ENCODE data around the gene PNCK. TPM values are rescaled to one million over a fixed set of nuclear protein-coding genes. Genes with fewer than 3 reads are reported as not detected.

PNCK gene
- total and polyA plus RNA-seq, 2 of the 13 experiments (the other 11 are each of a cell fraction or from before 2014, with no cell fraction given), result 33.1 TPM; not detected in 1

DNA sequence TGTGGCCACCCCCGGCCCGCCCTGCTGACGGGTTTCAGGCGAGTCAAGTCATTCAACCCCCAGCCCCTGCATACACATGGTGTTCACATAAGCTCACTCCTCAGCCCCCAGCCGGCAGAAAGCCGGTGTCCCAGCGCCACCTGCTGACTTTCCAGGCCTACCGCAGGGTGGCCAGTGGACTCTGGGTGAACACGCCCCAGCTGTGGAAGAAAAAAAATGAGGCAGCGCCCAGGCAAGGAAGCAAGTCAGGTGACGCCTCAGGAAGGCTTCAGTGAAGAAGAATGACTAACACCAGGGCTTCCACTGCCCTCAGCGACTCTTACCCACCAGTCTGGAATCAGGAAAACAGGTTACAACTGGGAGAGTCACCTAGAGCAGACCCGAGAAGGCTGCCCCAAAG, 34.8 kb upstream of the PNCK start (continued):
- TF ChIP-seq ZNF343 (CRISPR knock-in tag; IDR thresholded peaks at IDR 0.05) (no peak), ZNF432 (CRISPR knock-in tag; IDR thresholded peaks at IDR 0.05; ENCODE audit: borderline replicate concordance) (no peak), SRSF9 (IDR thresholded peaks at IDR 0.05; ENCODE audit: borderline replicate concordance, insufficient read depth, low read depth, low read length, poor library complexity, severe bottlenecking) (no peak), ZNF605 (CRISPR knock-in tag; IDR thresholded peaks at IDR 0.05) (no peak), ZNF589 (CRISPR knock-in tag; conservative IDR thresholded peaks at IDR 0.05) (no peak), ZNF44 (CRISPR knock-in tag; IDR thresholded peaks at IDR 0.05) (no peak), HOXD1 (CRISPR knock-in tag; IDR thresholded peaks at IDR 0.05) (no peak), GATAD2A (CRISPR knock-in tag; IDR thresholded peaks at IDR 0.05) (0 out of 2 replicates have a peak, but pooled peaks have one; percentile 11), BRF2 (CRISPR knock-in tag; IDR thresholded peaks at IDR 0.05) (no peak), KLF12 (CRISPR knock-in tag; IDR thresholded peaks at IDR 0.05; ENCODE audit: borderline replicate concordance) (no peak), ZFP82 (CRISPR knock-in tag; IDR thresholded peaks at IDR 0.05; ENCODE audit: borderline replicate concordance) (no peak), STAG1 (CRISPR knock-in tag; IDR thresholded peaks at IDR 0.05) (peak; percentile 70), ZNF124 (CRISPR knock-in tag; IDR thresholded peaks at IDR 0.05) (no peak), BCL6 (CRISPR knock-in tag; IDR thresholded peaks at IDR 0.05) (no peak), MAFK (conservative IDR thresholded peaks at IDR 0.05 in 1 of 2, IDR thresholded peaks at IDR 0.05 in 1 of 2; ENCODE audit: low read length in 2 of 2) (no peak), TOPORS (CRISPR knock-in tag; IDR thresholded peaks at IDR 0.05) (no peak), ZSCAN5A (CRISPR knock-in tag; IDR thresholded peaks at IDR 0.05; ENCODE audit: borderline replicate concordance) (no peak), ZNF121 (CRISPR knock-in tag; IDR thresholded peaks at IDR 0.05) (no peak), ZSCAN25 (CRISPR knock-in tag; IDR thresholded peaks at IDR 0.05) (no peak), ZNF761 (CRISPR knock-in tag; conservative IDR thresholded peaks at IDR 0.05) (no peak), PCBP1 (IDR thresholded peaks at IDR 0.05; ENCODE audit: borderline replicate concordance, low read depth, low read length) (no peak)
- TF ChIP-seq, protein P1, sequence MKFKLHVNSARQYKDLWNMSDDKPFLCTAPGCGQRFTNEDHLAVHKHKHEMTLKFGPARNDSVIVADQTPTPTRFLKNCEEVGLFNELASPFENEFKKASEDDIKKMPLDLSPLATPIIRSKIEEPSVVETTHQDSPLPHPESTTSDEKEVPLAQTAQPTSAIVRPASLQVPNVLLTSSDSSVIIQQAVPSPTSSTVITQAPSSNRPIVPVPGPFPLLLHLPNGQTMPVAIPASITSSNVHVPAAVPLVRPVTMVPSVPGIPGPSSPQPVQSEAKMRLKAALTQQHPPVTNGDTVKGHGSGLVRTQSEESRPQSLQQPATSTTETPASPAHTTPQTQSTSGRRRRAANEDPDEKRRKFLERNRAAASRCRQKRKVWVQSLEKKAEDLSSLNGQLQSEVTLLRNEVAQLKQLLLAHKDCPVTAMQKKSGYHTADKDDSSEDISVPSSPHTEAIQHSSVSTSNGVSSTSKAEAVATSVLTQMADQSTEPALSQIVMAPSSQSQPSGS (CRISPR knock-in tag; IDR thresholded peaks at IDR 0.05), result no peak
- TF ChIP-seq, protein P2, sequence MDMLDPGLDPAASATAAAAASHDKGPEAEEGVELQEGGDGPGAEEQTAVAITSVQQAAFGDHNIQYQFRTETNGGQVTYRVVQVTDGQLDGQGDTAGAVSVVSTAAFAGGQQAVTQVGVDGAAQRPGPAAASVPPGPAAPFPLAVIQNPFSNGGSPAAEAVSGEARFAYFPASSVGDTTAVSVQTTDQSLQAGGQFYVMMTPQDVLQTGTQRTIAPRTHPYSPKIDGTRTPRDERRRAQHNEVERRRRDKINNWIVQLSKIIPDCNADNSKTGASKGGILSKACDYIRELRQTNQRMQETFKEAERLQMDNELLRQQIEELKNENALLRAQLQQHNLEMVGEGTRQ (IDR thresholded peaks at IDR 0.05; ENCODE audit: low read depth, low read length), result no peak
- TF ChIP-seq, protein P2 (CRISPR knock-in tag; IDR thresholded peaks at IDR 0.05; ENCODE audit: borderline replicate concordance), result no peak

Measured in HepG2 (cell line).